Keratinocyte (primary cell): ENCODE data around the gene GLOD4.

ENCODE experiments used
- EZH2 ChIP-seq: IDR thresholded peaks from one replicate; pipeline ENCODE4 v1.6.1; 2012; ENCODE audit warnings: inconsistent platforms, mild to moderate bottlenecking, low read length, moderate library complexity
- TF ChIP-seq, protein P1 (sequence below), 3 experiments: IDR thresholded peaks in 1 of 3; conservative IDR thresholded peaks in 1 of 3; optimal IDR thresholded peaks in 1 of 3; 2 replicates in 2 of 3; 3 replicates in 1 of 3; pipeline versions ENCODE3 to v1.5.1; 2011; ENCODE audit warnings: low read length in 3 of 3, mild to moderate bottlenecking in 3 of 3, moderate library complexity in 2 of 3, control low read depth in 1 of 3, inconsistent platforms in 1 of 3; ENCODE audit not compliant: insufficient read depth in 2 of 3; ENCODE audit errors: extremely low read depth in 1 of 3

- TF ChIP-seq, protein P1, sequence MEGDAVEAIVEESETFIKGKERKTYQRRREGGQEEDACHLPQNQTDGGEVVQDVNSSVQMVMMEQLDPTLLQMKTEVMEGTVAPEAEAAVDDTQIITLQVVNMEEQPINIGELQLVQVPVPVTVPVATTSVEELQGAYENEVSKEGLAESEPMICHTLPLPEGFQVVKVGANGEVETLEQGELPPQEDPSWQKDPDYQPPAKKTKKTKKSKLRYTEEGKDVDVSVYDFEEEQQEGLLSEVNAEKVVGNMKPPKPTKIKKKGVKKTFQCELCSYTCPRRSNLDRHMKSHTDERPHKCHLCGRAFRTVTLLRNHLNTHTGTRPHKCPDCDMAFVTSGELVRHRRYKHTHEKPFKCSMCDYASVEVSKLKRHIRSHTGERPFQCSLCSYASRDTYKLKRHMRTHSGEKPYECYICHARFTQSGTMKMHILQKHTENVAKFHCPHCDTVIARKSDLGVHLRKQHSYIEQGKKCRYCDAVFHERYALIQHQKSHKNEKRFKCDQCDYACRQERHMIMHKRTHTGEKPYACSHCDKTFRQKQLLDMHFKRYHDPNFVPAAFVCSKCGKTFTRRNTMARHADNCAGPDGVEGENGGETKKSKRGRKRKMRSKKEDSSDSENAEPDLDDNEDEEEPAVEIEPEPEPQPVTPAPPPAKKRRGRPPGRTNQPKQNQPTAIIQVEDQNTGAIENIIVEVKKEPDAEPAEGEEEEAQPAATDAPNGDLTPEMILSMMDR (optimal IDR thresholded peaks at IDR 0.05 in 1 of 3, IDR thresholded peaks at IDR 0.05 in 1 of 3, conservative IDR thresholded peaks at IDR 0.05 in 1 of 3; ENCODE audit: extremely low read depth in 1 of 3, insufficient read depth in 2 of 3, low read length in 3 of 3) = no peak
- no peak for TF ChIP-seq EZH2
These were observed 41.4 kb upstream of the GLOD4 start for GRCh38 chr17:823501-823902.
